ENCODE data around the gene RABL2B.

The RABL2B gene

GRCh38 chr22:50722048-50722701, 61.3 kb downstream of the RABL2B start:
- no peak for DNase-seq

- DNase-seq: no peak
Measured at GRCh38 chr22:50721257-50721844, 62.1 kb downstream of the RABL2B start.

GRCh38 chr22:50720301-50721256, 62.9 kb downstream of the RABL2B start:
- DNase-seq: no peak

GRCh38 chr22:50719814-50720300, 63.6 kb downstream of the RABL2B start:
- DNase-seq: no peak

- no peak for DNase-seq
Measured at GRCh38 chr22:50718352-50718709, 65.1 kb downstream of the RABL2B start.

GRCh38 chr22:50717709-50718351, 65.6 kb downstream of the RABL2B start:
- no peak for DNase-seq

Measured in NCI-H526 treated with DMSO at 0.1 percent for 48 hours (cell line).